ENCODE data around the gene RIMS3. TPM values are rescaled to one million over a fixed set of nuclear protein-coding genes. Genes with fewer than 3 reads are reported as not detected.

RIMS3 gene
- total RNA-seq, 1 experiment from 2014 or later: 13.7 TPM

GRCh38 chr1:40637470-40638007, 27.9 kb downstream of the RIMS3 start:
- Histone ChIP-seq H3K27ac (ENCODE audit: insufficient read length, low read depth, low read length) (no peak overlapping the region), H3K27me3 (ENCODE audit: insufficient read depth, low read length) (no peaks in the 10 kb centered on the region), H3T11ph (ENCODE audit: low read length) (no peak overlapping the region), H2BK120ac (ENCODE audit: low read depth, low read length, poor library complexity, severe bottlenecking) (no peak overlapping the region), H3K4me2 (ENCODE audit: insufficient read depth, insufficient read length, low read length) (no peak overlapping the region), H2BK15ac (ENCODE audit: low read depth, low read length) (no peak overlapping the region), H3K4ac (ENCODE audit: low read depth, low read length) (no peak overlapping the region), H4K20me1 (ENCODE audit: control insufficient read depth, insufficient read depth, insufficient read length) (no peaks in the 10 kb centered on the region), H3K56ac (ENCODE audit: insufficient read length, low read depth, low read length) (no peak overlapping the region), H3K9ac (ENCODE audit: extremely low read depth, insufficient read length, low read length) (no peak overlapping the region), H3K18ac (ENCODE audit: insufficient read length, low read depth, low read length) (no peak overlapping the region), H2AK5ac (ENCODE audit: insufficient read length, low read length) (no peak overlapping the region), H3K9me3 (ENCODE audit: control insufficient read depth, low read depth, low read length) (no peaks in the 10 kb centered on the region), H3K23ac (ENCODE audit: insufficient read length, low read depth, low read length) (no peak overlapping the region), H2BK20ac (ENCODE audit: low read depth, low read length, poor library complexity, severe bottlenecking) (no peak overlapping the region), H3K79me1 (ENCODE audit: insufficient read depth, low read depth, low read length, poor library complexity, severe bottlenecking) (no peaks in the 10 kb centered on the region), H3K23me2 (ENCODE audit: insufficient read length, low read depth, low read length, poor library complexity, severe bottlenecking) (no peaks in the 10 kb centered on the region), H2BK5ac (ENCODE audit: insufficient read length, low read length) (no peak overlapping the region), H3K4me1 (ENCODE audit: insufficient read depth, low read length) (no peaks in the 10 kb centered on the region), H3K79me2 (ENCODE audit: insufficient read depth, low read length) (no peaks in the 10 kb centered on the region), H4K8ac (replicated peaks; ENCODE audit: insufficient read length, low read depth, low read length) (no peak overlapping the region), H2AFZ (ENCODE audit: low read length) (no peak overlapping the region), H2BK12ac (ENCODE audit: insufficient read length, low read depth, low read length) (no peak overlapping the region), H4K5ac (ENCODE audit: insufficient read length, low read depth, low read length) (no peak overlapping the region), H4K91ac (ENCODE audit: insufficient read length, low read depth, low read length) (no peak overlapping the region), H3K14ac (ENCODE audit: insufficient read depth, low read length) (no peak overlapping the region)
- Mint-ChIP-seq H3K36me3 (ENCODE audit: insufficient read depth in 1 of 3, low read depth in 3 of 3) (peaks cover 2 to 14% (median 5%) of the 10 kb centered on the region in 3 experiments; a peak in 4 of 7 replicates), H3K4me3 (no peak overlapping the region; a peak in 1 of 5 replicates), H3K27me3 (ENCODE audit: low read depth) (no peaks in the 10 kb centered on the region), H3K4me1 (0 out of 4 replicates have a peak, but pooled peaks cover 0 to 2% of the 10 kb centered on the region in 2 experiments), H3K27ac (no peak overlapping the region), H3K9me3 (no peaks in the 10 kb centered on the region)
- no CpG with 5 or more reads among the region's 3 CpGs for WGBS (ENCODE audit: extremely low coverage, insufficient read length, low lambda C conversion rate)
- DNase-seq: no peak
- TF ChIP-seq, protein P1, sequence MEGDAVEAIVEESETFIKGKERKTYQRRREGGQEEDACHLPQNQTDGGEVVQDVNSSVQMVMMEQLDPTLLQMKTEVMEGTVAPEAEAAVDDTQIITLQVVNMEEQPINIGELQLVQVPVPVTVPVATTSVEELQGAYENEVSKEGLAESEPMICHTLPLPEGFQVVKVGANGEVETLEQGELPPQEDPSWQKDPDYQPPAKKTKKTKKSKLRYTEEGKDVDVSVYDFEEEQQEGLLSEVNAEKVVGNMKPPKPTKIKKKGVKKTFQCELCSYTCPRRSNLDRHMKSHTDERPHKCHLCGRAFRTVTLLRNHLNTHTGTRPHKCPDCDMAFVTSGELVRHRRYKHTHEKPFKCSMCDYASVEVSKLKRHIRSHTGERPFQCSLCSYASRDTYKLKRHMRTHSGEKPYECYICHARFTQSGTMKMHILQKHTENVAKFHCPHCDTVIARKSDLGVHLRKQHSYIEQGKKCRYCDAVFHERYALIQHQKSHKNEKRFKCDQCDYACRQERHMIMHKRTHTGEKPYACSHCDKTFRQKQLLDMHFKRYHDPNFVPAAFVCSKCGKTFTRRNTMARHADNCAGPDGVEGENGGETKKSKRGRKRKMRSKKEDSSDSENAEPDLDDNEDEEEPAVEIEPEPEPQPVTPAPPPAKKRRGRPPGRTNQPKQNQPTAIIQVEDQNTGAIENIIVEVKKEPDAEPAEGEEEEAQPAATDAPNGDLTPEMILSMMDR (conservative IDR thresholded peaks at IDR 0.05): no peak
